Activated naive CD8-positive, alpha-beta T cell treated with anti-CD3 and anti-CD28 coated beads, Interleukin-2, amount 50 U/mL, for 16 hours (primary cell): ENCODE measurements around the gene SHROOM1.
"Not testable (repeated sequence)": the region's sequence is repeated elsewhere in the genome, so short reads cannot be mapped to it uniquely, and the experiment has no call there.

Source experiments
- DNase-seq: peaks from one replicate; pipeline ENCODE4 v3.0.0-alpha.2; 2020; ENCODE audit warnings: low read depth, low spot score

Gene SHROOM1

GRCh38 chr5:132808448-132808847 lies 22.0 kb downstream of the SHROOM1 start:
- no peak for DNase-seq

DNA sequence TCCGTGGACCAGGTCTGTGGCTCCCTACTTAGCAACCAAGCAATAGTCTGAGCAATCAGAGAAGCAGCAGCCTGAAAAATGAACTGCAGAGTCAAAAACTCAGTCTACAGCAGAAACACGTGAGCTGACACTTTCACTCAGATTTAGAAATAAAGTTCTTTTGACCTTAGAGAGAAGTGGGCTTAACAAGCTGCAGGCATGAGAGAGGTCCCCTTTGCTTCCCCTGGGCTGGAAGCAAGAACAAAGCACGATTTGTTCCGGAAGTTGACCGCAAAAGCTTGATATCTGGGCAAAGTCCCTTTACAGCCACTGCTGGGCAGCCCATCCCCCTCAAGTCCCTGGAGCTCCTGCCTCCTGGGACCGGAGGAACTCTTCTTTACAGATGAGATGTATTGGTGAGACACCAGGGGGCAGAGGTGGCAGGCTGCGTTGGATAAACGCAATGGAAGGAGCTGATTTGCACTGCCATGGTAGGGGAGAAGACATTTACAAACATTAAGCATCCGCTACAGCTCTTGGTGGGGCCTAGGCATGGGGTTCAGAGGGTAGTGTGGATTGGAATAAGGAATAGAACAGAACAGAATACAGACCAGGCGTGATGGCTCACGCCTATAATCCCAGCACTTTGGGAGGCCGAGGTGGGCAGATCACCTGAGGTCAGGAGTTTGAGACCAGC lies 23.1 kb downstream of the SHROOM1 start:
- no peak for DNase-seq

DNA sequence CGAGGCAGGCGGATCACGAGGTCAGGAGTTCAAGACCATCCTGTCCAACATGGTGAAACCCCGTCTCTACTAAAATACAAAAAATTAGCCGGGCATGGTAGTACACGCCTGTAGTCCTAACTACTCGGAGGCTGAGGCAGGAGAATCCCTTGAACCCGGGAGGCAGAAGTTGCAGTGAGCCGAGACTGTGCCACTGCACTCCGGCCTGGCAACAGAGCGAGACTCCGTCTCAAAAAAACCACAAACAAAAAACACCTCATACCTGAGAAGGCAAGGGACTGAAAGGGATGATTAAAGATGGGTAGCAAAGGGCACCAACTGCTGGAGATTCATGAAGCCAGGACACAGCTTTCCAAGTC lies 23.7 kb downstream of the SHROOM1 start:
- DNase-seq, result not testable (repeated sequence)

GRCh38 chr5:132805872-132806271 lies 24.6 kb downstream of the SHROOM1 start:
- DNase-seq, result not testable (repeated sequence)

DNA sequence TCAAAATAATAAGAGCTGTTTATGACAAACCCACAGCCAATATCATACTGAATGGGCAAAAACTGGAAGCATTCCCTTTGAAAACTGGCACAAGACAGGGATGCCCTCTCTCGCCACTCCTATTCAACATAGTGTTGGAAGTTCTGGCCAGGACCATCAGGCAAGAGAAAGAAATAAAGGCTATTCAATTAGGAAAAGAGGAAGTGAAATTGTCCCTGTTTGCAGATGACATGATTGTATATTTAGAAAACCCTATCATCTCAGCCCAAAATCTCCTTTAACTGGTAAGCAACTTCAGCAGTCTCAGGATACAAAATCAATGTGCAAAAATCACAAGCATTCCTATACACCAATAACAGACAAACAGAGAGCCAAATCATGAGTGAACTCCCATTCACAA lies 26.2 kb downstream of the SHROOM1 start:
- not testable (repeated sequence) for DNase-seq

DNA sequence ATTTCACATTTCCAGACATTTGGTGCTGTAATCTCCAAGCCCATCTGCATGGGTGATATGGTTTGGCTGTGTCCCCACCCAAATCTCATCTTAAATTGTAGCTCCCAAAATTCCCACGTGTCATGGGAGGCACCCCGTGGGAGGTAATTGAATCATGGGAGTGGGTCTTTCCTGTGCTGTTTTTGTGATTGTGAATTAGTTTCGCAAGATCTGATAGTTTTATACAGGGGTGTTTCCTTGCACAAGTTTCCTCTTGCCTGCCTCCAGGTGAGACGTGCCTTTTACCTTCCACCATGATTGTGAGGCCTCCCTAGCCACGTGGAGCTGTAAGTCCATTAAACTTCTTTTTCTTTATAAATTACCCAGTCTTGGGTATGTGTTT lies 27.8 kb downstream of the SHROOM1 start:
- DNase-seq, result not testable (repeated sequence)

GRCh38 chr5:132802044-132802684 lies 28.3 kb downstream of the SHROOM1 start:
- no peak for DNase-seq

GRCh38 chr5:132800545-132800944 lies 29.9 kb downstream of the SHROOM1 start:
- no peak for DNase-seq

DNA sequence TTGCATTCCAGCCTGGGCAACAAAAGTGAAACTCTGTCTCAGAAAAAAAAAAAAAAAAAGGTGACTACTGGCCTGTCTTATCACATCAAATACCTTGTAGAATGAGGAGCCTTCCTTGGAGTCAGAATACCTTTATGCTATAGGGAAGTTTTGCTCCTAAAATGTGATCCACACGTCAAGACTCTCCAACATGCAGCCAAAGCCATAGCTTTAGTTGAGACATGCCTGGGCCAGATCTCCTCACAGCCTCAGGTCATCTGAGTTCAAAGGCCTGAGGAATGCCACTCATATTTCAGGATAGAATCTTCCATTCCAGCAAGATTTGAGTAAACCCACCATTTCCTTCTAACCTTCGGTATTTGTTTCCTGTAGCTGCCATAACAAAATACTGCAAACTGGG lies 31.1 kb downstream of the SHROOM1 start:
- DNase-seq, result no peak

DNA sequence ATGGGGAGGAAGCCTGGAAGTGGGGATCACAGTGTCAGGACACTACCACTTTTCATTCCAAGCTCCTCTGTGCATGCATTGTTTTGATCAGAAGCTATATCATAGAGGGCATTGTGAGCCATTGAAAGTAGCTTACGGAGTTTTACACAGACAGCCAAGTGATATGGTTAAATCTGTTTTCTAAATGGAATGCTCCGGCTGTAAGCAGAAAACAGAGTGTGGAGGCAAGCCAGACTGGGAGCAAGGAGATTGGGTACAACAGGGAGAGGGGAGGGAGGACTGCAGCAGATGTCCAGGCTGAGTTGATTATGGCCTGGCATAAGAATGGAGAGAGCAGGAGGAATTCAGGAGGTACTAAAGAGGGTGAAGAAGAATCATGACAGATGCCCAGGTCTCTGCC lies 32.8 kb downstream of the SHROOM1 start:
- DNase-seq, result no peak

DNA sequence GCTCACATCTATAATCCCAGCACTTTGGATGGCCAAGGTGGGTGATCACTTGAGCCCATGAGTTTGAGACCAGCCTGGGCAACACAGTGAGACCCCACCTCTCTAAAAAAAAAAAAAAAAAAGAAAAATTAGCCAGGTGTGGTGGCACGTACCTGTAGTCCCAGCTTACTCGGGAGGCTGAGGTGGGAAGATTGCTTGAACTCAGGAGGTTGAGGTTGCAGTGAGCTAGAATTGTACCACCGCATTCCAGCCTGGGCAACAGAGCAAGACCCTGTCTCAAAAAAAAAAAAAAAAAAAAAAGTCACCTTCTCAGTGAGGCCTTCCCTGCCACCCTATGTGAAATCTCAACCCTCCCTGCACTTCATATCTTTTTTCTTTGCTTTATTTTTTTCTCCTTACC lies 39.4 kb downstream of the SHROOM1 start:
- DNase-seq, result no peak

DNA sequence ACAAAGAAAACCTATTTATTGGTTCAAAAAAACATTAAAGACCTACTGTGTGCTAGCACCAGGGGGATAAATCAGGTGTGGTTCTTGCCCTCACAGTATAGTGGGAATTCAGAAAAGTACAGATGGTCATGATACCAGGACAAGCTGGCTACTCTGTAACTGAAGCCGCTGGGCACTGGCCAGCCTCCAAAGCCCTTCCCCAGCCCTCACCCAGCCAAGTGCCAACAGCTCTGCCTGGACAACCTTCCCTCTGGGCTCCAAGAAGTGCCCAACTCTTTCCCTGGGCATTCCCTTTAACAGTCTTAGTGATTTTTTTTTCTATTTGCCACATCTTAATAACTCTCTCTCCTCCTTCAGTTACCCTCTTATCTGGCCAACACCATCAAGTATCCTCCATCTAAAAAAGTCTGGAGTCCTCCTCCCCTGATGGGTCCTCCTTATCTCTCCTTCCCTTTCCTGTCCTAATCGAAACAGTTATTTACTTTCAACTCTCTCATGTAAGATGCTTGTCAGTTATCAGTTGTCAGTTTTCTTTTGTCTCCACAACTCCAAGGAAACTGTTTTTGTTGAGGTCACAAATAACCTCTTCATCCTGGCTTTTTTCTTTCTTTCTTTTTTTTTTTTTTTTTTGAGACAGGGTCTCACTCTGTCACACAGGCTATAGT lies 40.1 kb downstream of the SHROOM1 start:
- DNase-seq, result no peak

GRCh38 chr5:132788990-132789886 lies 41.2 kb downstream of the SHROOM1 start:
- DNase-seq, result no peak

DNA sequence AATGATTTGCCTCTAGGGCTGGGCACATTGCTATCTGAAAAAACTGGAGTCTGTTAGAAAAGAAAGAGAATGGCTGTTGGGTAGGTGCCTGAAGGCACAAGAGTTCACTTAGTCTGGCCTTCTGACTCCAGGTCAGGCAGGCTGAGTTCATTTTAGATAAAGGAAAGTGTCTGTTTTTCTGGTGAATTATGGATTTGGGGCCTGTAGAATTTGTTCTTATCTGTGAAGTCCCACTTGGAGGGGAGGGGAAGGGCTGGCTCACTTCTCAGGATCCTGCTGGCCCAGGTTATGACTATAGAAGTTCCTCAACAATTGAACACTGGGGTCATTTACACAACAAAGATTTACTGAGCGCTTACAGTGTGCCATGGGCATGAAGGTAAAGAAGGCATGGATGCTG lies 41.9 kb downstream of the SHROOM1 start:
- DNase-seq, result no peak

DNA sequence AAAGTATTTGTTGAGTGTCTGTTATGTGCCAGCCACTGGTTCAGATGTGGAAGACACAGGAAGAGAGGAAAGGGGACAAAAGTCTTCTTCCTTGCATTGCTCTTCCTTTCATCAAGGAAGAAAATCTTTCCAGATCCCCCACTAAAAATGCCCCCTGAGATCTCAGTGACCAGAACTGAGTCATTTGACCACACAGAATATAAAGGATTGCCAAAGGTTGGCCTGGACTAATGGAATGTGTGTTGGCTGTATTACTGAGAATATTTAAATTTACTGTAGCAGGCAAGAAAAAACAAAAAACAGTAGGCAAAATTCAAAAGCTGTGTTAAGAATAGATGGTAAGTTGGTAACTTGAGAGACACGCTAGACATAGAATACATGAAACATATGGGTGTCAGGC lies 43.4 kb downstream of the SHROOM1 start:
- no peak for DNase-seq

DNA sequence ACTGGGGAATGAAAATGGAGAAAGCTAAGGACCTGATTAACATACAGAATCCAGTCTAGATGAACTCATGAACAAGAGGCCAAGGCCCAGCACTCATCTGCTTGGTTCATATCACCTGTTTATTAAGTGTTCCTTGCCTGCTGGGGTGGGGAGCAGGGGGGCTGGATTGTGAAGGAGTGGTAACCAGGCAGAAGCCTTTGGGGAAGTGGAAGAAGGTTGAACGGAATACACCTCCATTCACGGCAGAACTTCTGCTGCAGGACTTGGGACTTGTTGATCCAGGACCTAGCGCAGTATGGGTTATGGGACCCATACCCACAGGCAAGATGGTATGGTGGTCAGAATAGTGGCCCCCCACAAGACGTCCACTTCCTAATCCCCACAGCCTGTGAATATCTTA lies 44.6 kb downstream of the SHROOM1 start:
- no peak for DNase-seq

- no peak for DNase-seq
Observed at GRCh38 chr5:132785365-132785764, 45.1 kb downstream of the SHROOM1 start.

DNA sequence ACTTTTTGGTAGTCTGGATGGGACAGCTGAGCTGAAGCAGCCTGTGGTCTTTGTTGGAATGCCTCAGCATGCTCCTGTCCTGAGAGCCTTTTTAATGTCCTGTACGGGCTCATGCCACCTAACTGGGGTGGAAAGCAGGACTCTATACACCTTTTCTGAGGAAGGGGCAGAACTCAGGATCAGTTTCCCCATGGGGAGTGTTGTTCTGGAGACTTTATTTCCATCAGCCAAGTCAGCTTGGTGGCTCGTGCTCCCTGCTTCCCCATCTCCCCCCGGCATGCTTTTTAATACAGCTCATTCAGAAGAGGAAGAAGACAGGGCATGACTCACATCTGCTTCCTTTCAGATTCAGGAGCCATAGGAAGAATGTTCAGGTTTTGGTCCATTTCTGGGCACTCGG lies 48.3 kb downstream of the SHROOM1 start:
- DNase-seq, result no peak

GRCh38 chr5:132781029-132781428 lies 49.4 kb downstream of the SHROOM1 start:
- DNase-seq, result no peak

- DNase-seq, result no peak
Observed at GRCh38 chr5:132780577-132780976, 49.9 kb downstream of the SHROOM1 start.

DNA sequence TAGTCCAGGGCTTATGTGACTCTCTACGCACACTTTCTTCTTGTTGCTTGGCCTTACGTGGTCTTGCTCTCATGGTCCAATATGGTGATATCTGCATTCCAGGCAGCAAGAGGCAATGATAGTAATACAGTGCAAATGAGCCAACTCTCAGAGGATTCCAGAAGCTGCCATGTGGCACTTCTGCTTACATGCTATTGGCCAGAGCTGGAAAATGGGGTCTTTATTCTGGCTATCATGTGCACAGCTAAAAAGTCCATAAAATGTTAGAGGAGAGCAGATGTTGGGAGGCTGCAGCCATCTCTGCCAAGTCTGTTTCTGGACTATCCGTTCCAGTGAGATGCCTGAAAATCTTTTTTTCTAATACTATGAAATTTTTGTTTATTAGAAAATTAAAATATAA lies 50.5 kb downstream of the SHROOM1 start:
- DNase-seq, result no peak

DNA sequence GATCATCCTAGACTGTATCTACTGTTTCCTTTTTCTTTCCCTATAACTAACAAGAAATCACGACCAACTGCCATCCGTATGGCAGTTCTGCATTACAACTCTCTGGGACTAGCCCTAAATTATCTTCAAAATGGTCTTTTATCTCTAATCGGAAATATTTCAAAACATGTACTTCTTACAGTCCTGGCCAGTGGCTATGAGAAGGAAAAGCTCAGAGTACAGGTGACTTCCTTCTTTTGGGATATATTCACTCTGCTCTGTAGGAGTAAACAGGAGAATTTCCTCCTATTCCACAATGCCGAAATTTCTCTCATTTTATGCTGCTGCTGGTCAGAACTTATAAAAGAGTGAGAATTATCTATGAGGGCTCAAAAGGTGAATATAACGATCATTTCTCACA lies 51.6 kb downstream of the SHROOM1 start:
- DNase-seq, result no peak
